Heart right ventricle (tissue), 16 donors: ENCODE measurements around the gene STK31. TPM values are rescaled to one million over a fixed set of nuclear protein-coding genes. Genes with fewer than 3 reads are reported as not detected.
"Not testable (repeated sequence)": the region's sequence is repeated elsewhere in the genome, so short reads cannot be mapped to it uniquely, and the experiment has no call there.

Source experiments
- ATAC-seq, 8 donors: fragments of 200-7000 bp; cut with Tn5 transposase; one replicate each; pipeline ENCODE4 v1.9.1; 2020; ENCODE audit warnings: mild to moderate bottlenecking in 8 of 8, moderate library complexity in 8 of 8, moderate number of reproducible peaks in 1 of 8
- DNase-seq, 2 donors: peaks; one replicate each; pipeline ENCODE4 v3.0.0-alpha.2; 2020
- H3K27ac ChIP-seq, 10 donors: fragments of 200-600 bp; sonication (generic) in 2 of 10; one replicate each; pipeline versions ENCODE4 v1.5.0 to v1.8.0; 2020 to 2022; ENCODE audit warnings: mild to moderate bottlenecking in 3 of 10
- H3K27me3 ChIP-seq, 7 donors: fragments of 200-600 bp; one replicate each; pipeline ENCODE4 v1.8.0; 2021 to 2022; ENCODE audit warnings: mild to moderate bottlenecking in 2 of 7
- H3K36me3 ChIP-seq, 9 donors: fragments of 200-600 bp; sonication (generic) in 1 of 9; one replicate each; pipeline versions ENCODE4 v1.5.0 to v1.8.0; 2020 to 2022; ENCODE audit warnings: mild to moderate bottlenecking in 2 of 9
- H3K4me1 ChIP-seq, 9 donors: fragments of 200-600 bp; sonication (generic) in 1 of 9; one replicate each; pipeline versions ENCODE4 v1.5.0 to v1.8.0; 2020 to 2022; ENCODE audit warnings: mild to moderate bottlenecking in 4 of 9
- H3K4me3 ChIP-seq, 10 donors: fragments of 200-600 bp; sonication (generic) in 2 of 10; one replicate each; pipeline versions ENCODE4 v1.5.0 to v1.8.0; 2020 to 2022; ENCODE audit warnings: mild to moderate bottlenecking in 7 of 10, moderate library complexity in 2 of 10
- H3K9me3 ChIP-seq, 11 donors: fragments of 200-600 bp in 10 of 11; sonication (generic) in 2 of 11; one replicate each; pipeline versions ENCODE4 v1.5.0 to v1.8.0; 2013 to 2022; ENCODE audit warnings: mild to moderate bottlenecking in 2 of 11, control low read depth in 1 of 11, moderate library complexity in 1 of 11
- WGBS, 2 donors: extraction: QIAGEN DNeasy Blood & Tissue Kit; methylation state at CpG; one replicate each; pipeline ENCODE4 v1.1.7; 2013; ENCODE audit warnings: inconsistent platforms in 1 of 2; 5-methylcytosine and 5-hydroxymethylcytosine counted together
- intact Hi-C, 10 donors: fragments of 100-400 bp; cut with DNase I; formaldehyde crosslinking; loops; one replicate each; pipeline versions ENCODE4 v1.11.1 to v1.14.2; 2022
- polyA plus RNA-seq, 2 donors: library from polyadenylated mRNA; stranded (reverse); fragments of 200-250 nt; gene quantifications; one replicate each; pipeline ENCODE4 v1.2.3, GENCODE V29; 2013
- total RNA-seq, 10 donors: library from RNA; stranded (reverse); fragmentation: NEBNext Ultra II Directional in 3 of 10; extraction: Animal tissue kit (Norgen Biotek cat#: 25700) in 3 of 10; gene quantifications; one replicate each; pipeline versions ENCODE4 v1.2.1 to v1.2.4, GENCODE V29; 2021 to 2023
- TF ChIP-seq, protein P1 (sequence below), 9 donors: fragments of 200-600 bp; sonication (generic) in 2 of 9; IDR thresholded peaks; one replicate each; pipeline versions ENCODE4 v1.5.0 to v1.8.0; 2021 to 2022; ENCODE audit warnings: antibody characterized with exemption in 9 of 9, mild to moderate bottlenecking in 5 of 9, moderate library complexity in 1 of 9
- donor health status: Arrhythmogenic right ventricular cardiomyopathy.
- donor health status: ischemic (EF 13 %, LVEDD 7.1; RV severe dilation, severe dysfunction).
- donor health status: healthy with polysubstance abuse.
- donor health status: DM: no; HTN: yes; CAD: no.
- donor health status: DM: no; HTN: no; CAD: no.
- donor health status: ischemic (EF 25% LVEDD 6.9; RV normal size, moderate dysfunction).
- donor health status: ischemic (EF 25% LVEDD 5.7; RV mildly dilated, moderate dysfunction).
- donor health status: healthy.
- donor health status: DM: yes; HTN: yes; CAD: no.
- donor health status: Ischemic cardiomyopathy.
- donor health status: ischemic (EF 35%, LVEDD 5.7; RV mildly dilated, moderate dysfunction).
- donor health status: nonischemic (EF 11% LVEDD 7.7; RV severe dilation, severe dysfunction).
- donor health status: DM: yes; HTN: yes; CAD: no.
- donor health status: PGD.
- donor health status: ischemic (EF 29% LVEDD 5.4; RV normal size, mild dysfunction).
- donor health status: nonischemic (EF 23%, LVEDD 6.1; RV moderate dilation, normal function).

Gene STK31
- total and polyA plus RNA-seq, 12 donors, result 0.04 to 0.72 (median 0.20) TPM; not detected in 6

GRCh38 chr7:23664122-23664521 lies 45.9 kb upstream of the STK31 start:
- no peak for ATAC-seq
- Histone ChIP-seq H3K4me1 (peaks cover 0 to 4% (median 0%) of the 10 kb centered on the region in 9 donors), H3K4me3 (no peak overlapping the region), H3K9me3 (peaks cover 0 to 10% (median 0%) of the 10 kb centered on the region in 11 donors), H3K36me3 (no peaks in the 10 kb centered on the region), H3K27me3 (no peaks in the 10 kb centered on the region), H3K27ac (no peak overlapping the region)
- TF ChIP-seq, protein P1, sequence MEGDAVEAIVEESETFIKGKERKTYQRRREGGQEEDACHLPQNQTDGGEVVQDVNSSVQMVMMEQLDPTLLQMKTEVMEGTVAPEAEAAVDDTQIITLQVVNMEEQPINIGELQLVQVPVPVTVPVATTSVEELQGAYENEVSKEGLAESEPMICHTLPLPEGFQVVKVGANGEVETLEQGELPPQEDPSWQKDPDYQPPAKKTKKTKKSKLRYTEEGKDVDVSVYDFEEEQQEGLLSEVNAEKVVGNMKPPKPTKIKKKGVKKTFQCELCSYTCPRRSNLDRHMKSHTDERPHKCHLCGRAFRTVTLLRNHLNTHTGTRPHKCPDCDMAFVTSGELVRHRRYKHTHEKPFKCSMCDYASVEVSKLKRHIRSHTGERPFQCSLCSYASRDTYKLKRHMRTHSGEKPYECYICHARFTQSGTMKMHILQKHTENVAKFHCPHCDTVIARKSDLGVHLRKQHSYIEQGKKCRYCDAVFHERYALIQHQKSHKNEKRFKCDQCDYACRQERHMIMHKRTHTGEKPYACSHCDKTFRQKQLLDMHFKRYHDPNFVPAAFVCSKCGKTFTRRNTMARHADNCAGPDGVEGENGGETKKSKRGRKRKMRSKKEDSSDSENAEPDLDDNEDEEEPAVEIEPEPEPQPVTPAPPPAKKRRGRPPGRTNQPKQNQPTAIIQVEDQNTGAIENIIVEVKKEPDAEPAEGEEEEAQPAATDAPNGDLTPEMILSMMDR (IDR thresholded peaks at IDR 0.05), result no peak
- intact Hi-C loops, result no loop called here
- DNase-seq, result no peak

DNA sequence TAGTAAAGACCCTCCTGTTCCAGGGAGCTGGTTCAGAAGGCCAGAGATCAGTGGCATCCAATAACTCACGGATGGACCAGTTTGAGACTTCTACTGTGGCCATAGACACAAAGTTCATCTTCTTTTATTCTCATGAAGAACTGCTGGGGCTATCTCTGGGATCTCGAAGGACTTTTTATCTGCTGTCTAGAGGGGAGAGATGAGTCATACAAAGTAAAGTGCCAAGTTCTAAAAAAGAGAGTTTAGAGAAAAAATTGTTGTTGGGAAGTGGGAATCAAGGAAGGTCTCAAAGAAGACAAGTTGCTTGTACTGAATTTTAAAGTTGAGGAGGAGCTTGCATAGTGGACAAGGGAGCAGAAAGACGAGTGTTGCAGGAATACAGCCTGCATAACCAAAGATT lies 38.0 kb upstream of the STK31 start:
- no peaks in the 10 kb centered on the region for H3K4me1 ChIP-seq

GRCh38 chr7:23679898-23680413 lies 30.1 kb upstream of the STK31 start, which contains the start of gene FAM221A:
FAM221A (plus strand) TSS chr7:23680199; CDS start chr7:23680219, 20 bp downstream.
- peak; percentile 89 to 91 for DNase-seq
- Histone ChIP-seq H3K27ac (peak within 1 kb of the TSS; percentile 26 to 86 (median 80)), H3K4me1 (peaks cover 0 to 12% (median 7%) of the 10 kb centered on the region in 9 donors), H3K4me3 (peak within 1 kb of the TSS; percentile 63 to 94 (median 77)), H3K36me3 (peaks cover 0 to 12% (median 0%) of the 10 kb centered on the region in 9 donors), H3K9me3 (peaks cover 0 to 6% (median 0%) of the 10 kb centered on the region in 11 donors), H3K27me3 (no peaks in the 10 kb centered on the region)
- WGBS, 2 donors, result 0 to 1% methylated on average over 48 to 53 of the region's 53 CpGs
- TF ChIP-seq, protein P1 (IDR thresholded peaks at IDR 0.05), result peak; percentile 68 to 89 (median 80)
- peak; percentile 98 to 100 (median 99) for ATAC-seq
- intact Hi-C loops, result loop anchor here in 7 of 10 donors (1.0 to 10.0 kb wide), 4 partner anchors 83 to 85 kb away; partner anchors contain the start of gene CCDC126 (in 7 of the 7)

More for the DNA sequence above, 38.0 kb upstream of the STK31 start:
- Histone ChIP-seq H3K27me3 (no peaks in the 10 kb centered on the region), H3K4me3 (no peak overlapping the region), H3K36me3 (no peaks in the 10 kb centered on the region), H3K27ac (no peak overlapping the region), H3K9me3 (peaks cover 0 to 6% (median 0%) of the 10 kb centered on the region in 11 donors)
- TF ChIP-seq, protein P1 (IDR thresholded peaks at IDR 0.05), result no peak
- 70 to 80% methylated on average over 3 of the region's 3 CpGs for WGBS, 2 donors
- intact Hi-C loops, result no loop called here
- ATAC-seq, result no peak
- no peak for DNase-seq

- intact Hi-C loops, result loop anchor here in 7 of 10 donors (1.0 to 10.0 kb wide), 4 partner anchors 83 to 86 kb away; partner anchors contain the start of gene CCDC126 (in 7 of the 7)
- peak overlapping the region; percentile 26 to 86 (median 80) for H3K27ac ChIP-seq
- DNase-seq, result peak; percentile 55 to 66
- peak; percentile 67 to 90 (median 78) for ATAC-seq
- TF ChIP-seq, protein P1 (IDR thresholded peaks at IDR 0.05), result no peak
- 5 to 6% methylated on average over 42 of the region's 42 CpGs for WGBS, 2 donors
- H3K4me3 ChIP-seq, result peak overlapping the region; percentile 63 to 94 (median 77)
- no peaks in the 10 kb centered on the region for H3K27me3 ChIP-seq
- H3K36me3 ChIP-seq, result peaks cover 0 to 15% (median 0%) of the 10 kb centered on the region in 9 donors
- H3K9me3 ChIP-seq, result no peaks in the 10 kb centered on the region
- H3K4me1 ChIP-seq, result peaks cover 0 to 19% (median 7%) of the 10 kb centered on the region in 9 donors
Measured at GRCh38 chr7:23680414-23681405, 29.3 kb upstream of the STK31 start.

- ATAC-seq, DNase-seq, H3K9me3 ChIP-seq, H3K4me3 ChIP-seq, H3K27ac ChIP-seq, H3K27me3 ChIP-seq: not testable (repeated sequence)
- intact Hi-C loops, result loop anchor here in 3 of 10 donors (5.0 to 10.0 kb wide), 2 partner anchors 87 to 89 kb away; partner anchors contain the start of gene CCDC126 (in 3 of the 3)
- Histone ChIP-seq H3K4me1 (peaks cover 0 to 26% (median 13%) of the 10 kb centered on the region in 9 donors), H3K36me3 (peaks cover 0 to 44% (median under 1%) of the 10 kb centered on the region in 9 donors)
- WGBS, 2 donors, result 69 to 85% methylated on average over 6 of the region's 6 CpGs
Measured at GRCh38 chr7:23684041-23684440, 26.0 kb upstream of the STK31 start.
